MCF 10A (cell line): ENCODE measurements around the gene C9. TPM values are rescaled to one million over a fixed set of nuclear protein-coding genes. Genes with fewer than 3 reads are reported as not detected.
"Not testable (repeated sequence)": the region's sequence is repeated elsewhere in the genome, so short reads cannot be mapped to it uniquely, and the experiment has no call there.

Source experiments
- BruUV-seq: library from RNA; stranded (reverse); fragments of 400-500 nt; replicated peaks from 2 replicates; lab custom pipeline; 2021; lab: Mats Ljungman, UMichigan
- CTCF ChIA-PET: fragments of 300-600 bp; sonication (Branson Sonifier 250); formaldehyde crosslinking; extraction: SDS; loops from one replicate; lab custom pipeline; 2021; ENCODE audit warnings: antibody characterized with exemption, inconsistent platforms; lab: Yijun Ruan, JAX
- POLR2A ChIA-PET: fragments of 300-600, 350-650 bp; sonication (Branson Sonifier 250); formaldehyde crosslinking; extraction: SDS; loops from one replicate; lab custom pipeline; 2020; ENCODE audit warnings: antibody characterized with exemption, inconsistent platforms; lab: Yijun Ruan, JAX
- DNase-seq: peaks from one replicate; pipeline ENCODE4 v3.0.0-alpha.2; 2018; ENCODE audit not compliant: unreplicated experiment
- H3K27ac Mint-ChIP-seq: one replicate; pipeline ENCODE4 v1.8.0; 2022; ENCODE audit warnings: mild to moderate bottlenecking, low read depth, mixed read lengths; ENCODE audit not compliant: unreplicated experiment
- H3K27me3 Mint-ChIP-seq: one replicate; pipeline ENCODE4 v1.8.0; 2022; ENCODE audit warnings: mixed read lengths; ENCODE audit not compliant: insufficient read depth, unreplicated experiment
- H3K36me3 Mint-ChIP-seq: one replicate; pipeline ENCODE4 v1.8.0; 2022; ENCODE audit warnings: mild to moderate bottlenecking, moderate library complexity, mixed read lengths; ENCODE audit not compliant: insufficient read depth, unreplicated experiment
- H3K4me1 Mint-ChIP-seq: one replicate; pipeline ENCODE4 v1.8.0; 2022; ENCODE audit warnings: mixed read lengths; ENCODE audit not compliant: insufficient read depth, unreplicated experiment
- H3K4me3 Mint-ChIP-seq: one replicate; pipeline ENCODE4 v1.8.0; 2022; ENCODE audit warnings: mild to moderate bottlenecking, moderate library complexity, mixed read lengths; ENCODE audit not compliant: unreplicated experiment
- H3K9me3 Mint-ChIP-seq: one replicate; pipeline ENCODE4 v1.8.0; 2022; ENCODE audit warnings: mixed read lengths; ENCODE audit not compliant: unreplicated experiment
- CTCF ChIP-seq: fragments of 200-600 bp; IDR thresholded peaks from one replicate; pipeline ENCODE4 v1.8.0; 2022; ENCODE audit warnings: antibody characterized with exemption, mild to moderate bottlenecking; ENCODE audit not compliant: unreplicated experiment
- intact Hi-C: fragments of 100-400 bp; cut with micrococcal nuclease; formaldehyde crosslinking; loops from 2 replicates; pipeline ENCODE4 v1.14.1; 2022
- total RNA-seq: library from RNA; stranded (reverse); gene quantifications from 2 replicates; pipeline ENCODE4 v1.2.3, GENCODE V29; 2022

The C9 gene
- total RNA-seq, 1 experiment from 2014 or later = not detected

- H3K36me3 Mint-ChIP-seq = no peaks in the 10 kb centered on the region
- peaks cover 13% of the 10 kb centered on the region for H3K27me3 Mint-ChIP-seq
- no peak for DNase-seq
- intact Hi-C loops = no loop called here
- no peak overlapping the region for H3K27ac Mint-ChIP-seq
- TF ChIP-seq CTCF = no peak
- no peak overlapping the region for H3K4me3 Mint-ChIP-seq
- no peaks in the 10 kb centered on the region for H3K4me1 Mint-ChIP-seq
- H3K9me3 Mint-ChIP-seq = no peaks in the 10 kb centered on the region
- ChIA-PET CTCF (interaction anchor here (0.7 kb wide), 1 partner anchor 113 kb away, joined by 5 read pairs; no protein-coding TSS in a partner anchor), POLR2A (no interaction called here)
- BruUV-seq = no TSS peak
Observed at GRCh38 chr5:39328731-39329130, 35.6 kb downstream of the C9 start.

- POLR2A ChIA-PET = no interaction called here
Observed at GRCh38 chr5:39323542-39323941, 40.8 kb downstream of the C9 start.

GRCh38 chr5:39319395-39319794 is 44.9 kb downstream of the C9 start:
- H3K4me3 Mint-ChIP-seq = no peak overlapping the region
- no peaks in the 10 kb centered on the region for H3K4me1 Mint-ChIP-seq
- ChIA-PET POLR2A (no interaction called here), CTCF (interaction anchor here (0.6 kb wide), 1 partner anchor 18 kb away, joined by 5 read pairs; no protein-coding TSS in a partner anchor)
- no peak overlapping the region for H3K27ac Mint-ChIP-seq
- intact Hi-C loops = no loop called here
- no TSS peak for BruUV-seq
- DNase-seq = no peak
- no peaks in the 10 kb centered on the region for H3K36me3 Mint-ChIP-seq
- no peaks in the 10 kb centered on the region for H3K9me3 Mint-ChIP-seq
- no peak for TF ChIP-seq CTCF
- peaks cover 3% of the 10 kb centered on the region for H3K27me3 Mint-ChIP-seq

More at GRCh38 chr5:39323542-39323941, 40.8 kb downstream of the C9 start:
- H3K4me3 Mint-ChIP-seq = no peak overlapping the region
- no peaks in the 10 kb centered on the region for H3K36me3 Mint-ChIP-seq
- CTCF ChIA-PET = no interaction called here
- no peak overlapping the region for H3K27ac Mint-ChIP-seq
- no peaks in the 10 kb centered on the region for H3K4me1 Mint-ChIP-seq
- no peak for DNase-seq
- BruUV-seq = no TSS peak
- intact Hi-C loops = no loop called here
- no peak for TF ChIP-seq CTCF
- H3K27me3 Mint-ChIP-seq = peaks cover 13% of the 10 kb centered on the region
- no peaks in the 10 kb centered on the region for H3K9me3 Mint-ChIP-seq

GRCh38 chr5:39316464-39316863 is 47.8 kb downstream of the C9 start:
- CTCF ChIA-PET = interaction anchor here (0.8 kb wide), 1 partner anchor 875 kb away, joined by 3 read pairs; no protein-coding TSS in a partner anchor
- H3K27me3 Mint-ChIP-seq, H3K4me3 Mint-ChIP-seq, H3K36me3 Mint-ChIP-seq, H3K9me3 Mint-ChIP-seq, intact Hi-C loops, H3K27ac Mint-ChIP-seq, DNase-seq, BruUV-seq, POLR2A ChIA-PET, H3K4me1 Mint-ChIP-seq: not testable (repeated sequence)
